Smooth muscle cell (in vitro differentiated cells): ENCODE data around the gene TMEM98. TPM values are rescaled to one million over a fixed set of nuclear protein-coding genes. Genes with fewer than 3 reads are reported as not detected.

Source experiments
- DNase-seq: peaks from one replicate; lab custom pipeline; 2025; ENCODE audit not compliant: unreplicated experiment; lab: John Stamatoyannopoulos, UW
- H2AFZ ChIP-seq: fragments of 200-600 bp; sonication (generic); 2 replicates; pipeline ENCODE4 v1.6.0; 2016; ENCODE audit warnings: antibody characterized with exemption, low read depth, mild to moderate bottlenecking
- H3F3A ChIP-seq: fragments of 200-600 bp; sonication (generic); 2 replicates; pipeline ENCODE4 v1.6.0; 2017; ENCODE audit warnings: antibody characterized with exemption, low read depth
- H3K27ac ChIP-seq: fragments of 200-600 bp; sonication (generic); 2 replicates; pipeline ENCODE4 v1.5.1; 2016; ENCODE audit warnings: low read depth, mild to moderate bottlenecking
- H3K27me3 ChIP-seq: fragments of 200-600 bp; sonication (generic); 2 replicates; pipeline ENCODE4 v1.6.1; 2016; ENCODE audit warnings: low read depth, mild to moderate bottlenecking
- H3K36me3 ChIP-seq: fragments of 200-600 bp; sonication (generic); 2 replicates; pipeline ENCODE4 v1.5.1; 2016; ENCODE audit warnings: low read depth
- H3K4me1 ChIP-seq: fragments of 200-600 bp; sonication (generic); 2 replicates; pipeline ENCODE4 v1.5.1; 2016; ENCODE audit warnings: low read depth
- H3K4me2 ChIP-seq: fragments of 200-600 bp; sonication (generic); 2 replicates; pipeline ENCODE4 v1.6.0; 2016; ENCODE audit warnings: mild to moderate bottlenecking
- H3K4me3 ChIP-seq: fragments of 200-600 bp; sonication (generic); 2 replicates; pipeline ENCODE4 v1.5.1; 2016; ENCODE audit warnings: mild to moderate bottlenecking
- H3K79me2 ChIP-seq: fragments of 200-600 bp; sonication (generic); 2 replicates; pipeline ENCODE4 v1.6.0; 2016; ENCODE audit warnings: low read depth, mild to moderate bottlenecking
- H3K9ac ChIP-seq: fragments of 200-600 bp; sonication (generic); 2 replicates; pipeline ENCODE4 v1.6.0; 2016; ENCODE audit warnings: low read depth
- H3K9me3 ChIP-seq: fragments of 200-600 bp; sonication (generic); replicated peaks from 2 replicates; pipeline ENCODE4 v1.5.1; 2016; ENCODE audit warnings: low read depth
- H4K20me1 ChIP-seq: fragments of 200-600 bp; sonication (generic); 2 replicates; pipeline ENCODE4 v1.6.0; 2016; ENCODE audit warnings: low read depth
- CTCF ChIP-seq: fragments of 200-600 bp; sonication (generic); IDR thresholded peaks from 2 replicates; pipeline ENCODE4 v1.5.1; 2017; ENCODE audit warnings: borderline replicate concordance, mild to moderate bottlenecking, antibody characterized with exemption; ENCODE audit not compliant: insufficient read depth, poor library complexity, severe bottlenecking
- WGBS: methylation state at CpG from one replicate; pipeline ENCODE4 v1.1.7; 2016; ENCODE audit warnings: low lambda C conversion rate; 5-methylcytosine and 5-hydroxymethylcytosine counted together
- polyA plus RNA-seq: library from polyadenylated mRNA; unstranded; fragments of >200 nt; fragmentation: Nextera tagmentation; extraction: Ambion mirVana; gene quantifications from 2 replicates; pipeline ENCODE4 v1.2.1, GENCODE V29; 2016
- total RNA-seq: library from RNA; depleted of rRNA; stranded (reverse); fragments of >200 nt; gene quantifications from 2 replicates; pipeline ENCODE4 v1.2.3, GENCODE V29; 2014

The TMEM98 gene
- total and polyA plus RNA-seq, 2 experiments from 2014 or later, result 190 to 222 TPM

GRCh38 chr17:32901743-32902142 is 26.2 kb upstream of the TMEM98 start:
- Histone ChIP-seq H3K4me2 (no peak overlapping the region), H3K9ac (no peak overlapping the region), H3K36me3 (no peaks in the 10 kb centered on the region), H3K79me2 (no peaks in the 10 kb centered on the region), H3K4me3 (no peak overlapping the region), H4K20me1 (no peaks in the 10 kb centered on the region), H3K9me3 (no peaks in the 10 kb centered on the region), H3K27ac (no peak overlapping the region), H3F3A (no peaks in the 10 kb centered on the region), H2AFZ (no peak overlapping the region), H3K4me1 (no peaks in the 10 kb centered on the region), H3K27me3 (no peaks in the 10 kb centered on the region)
- TF ChIP-seq CTCF, result no peak
- no peak for DNase-seq
- 93% methylated on average over 4 of the region's 4 CpGs for WGBS

GRCh38 chr17:32903774-32904673 is 23.9 kb upstream of the TMEM98 start:
- DNase-seq, result no peak
- Histone ChIP-seq H3K27me3 (no peaks in the 10 kb centered on the region), H3K79me2 (no peaks in the 10 kb centered on the region), H3K36me3 (no peaks in the 10 kb centered on the region), H3K9me3 (no peaks in the 10 kb centered on the region), H3K4me2 (no peak overlapping the region), H2AFZ (no peak overlapping the region), H3K27ac (no peak overlapping the region), H4K20me1 (no peaks in the 10 kb centered on the region), H3K9ac (no peak overlapping the region), H3K4me1 (no peaks in the 10 kb centered on the region), H3K4me3 (no peak overlapping the region), H3F3A (no peaks in the 10 kb centered on the region)
- no peak for TF ChIP-seq CTCF
- WGBS, result 81% methylated on average over 5 of the region's 5 CpGs

- TF ChIP-seq CTCF, result no peak
- no peak overlapping the region for H2AFZ ChIP-seq
- no peaks in the 10 kb centered on the region for H3K79me2 ChIP-seq
- no peaks in the 10 kb centered on the region for H3K9me3 ChIP-seq
- no peak for DNase-seq
- WGBS, result 74% methylated on average over 3 of the region's 3 CpGs
- H3K9ac ChIP-seq, result no peak overlapping the region
- H4K20me1 ChIP-seq, result no peaks in the 10 kb centered on the region
- no peak overlapping the region for H3K4me2 ChIP-seq
- no peak overlapping the region for H3K4me3 ChIP-seq
- no peaks in the 10 kb centered on the region for H3F3A ChIP-seq
- H3K27ac ChIP-seq, result no peak overlapping the region
- H3K27me3 ChIP-seq, result no peaks in the 10 kb centered on the region
- H3K4me1 ChIP-seq, result no peaks in the 10 kb centered on the region
- H3K36me3 ChIP-seq, result no peaks in the 10 kb centered on the region
Observed at GRCh38 chr17:32904891-32905290, 23.1 kb upstream of the TMEM98 start.

GRCh38 chr17:32907583-32907982 is 20.4 kb upstream of the TMEM98 start:
- Histone ChIP-seq H3K79me2 (no peaks in the 10 kb centered on the region), H3F3A (peaks cover 10% of the 10 kb centered on the region), H3K4me1 (no peaks in the 10 kb centered on the region), H3K9ac (no peak overlapping the region), H3K4me2 (no peak overlapping the region), H3K9me3 (no peaks in the 10 kb centered on the region), H2AFZ (no peak overlapping the region), H4K20me1 (no peaks in the 10 kb centered on the region), H3K36me3 (no peaks in the 10 kb centered on the region), H3K27me3 (no peaks in the 10 kb centered on the region), H3K4me3 (no peak overlapping the region), H3K27ac (no peak overlapping the region)
- no peak for TF ChIP-seq CTCF
- 84% methylated on average over 6 of the region's 6 CpGs for WGBS
- DNase-seq, result no peak
